Panc1 (cell line): Measurements from ENCODE around the gene NMT1. TPM values are rescaled to one million over a fixed set of nuclear protein-coding genes. Genes with fewer than 3 reads are reported as not detected.

Experiments
- ATAC-seq: fragments of 200-7000 bp; cut with Tn5 transposase; 2 replicates; pipeline ENCODE4 v1.9.1; 2020; ENCODE audit warnings: mild to moderate bottlenecking, moderate library complexity
- BruUV-seq: library from RNA; stranded (reverse); fragments of 400-500 nt; replicated peaks from 2 replicates; lab custom pipeline; 2021; lab: Mats Ljungman, UMichigan
- CTCF ChIA-PET: fragments of 300-600 bp; sonication (Branson Sonifier 250); formaldehyde crosslinking; loops from one replicate; lab custom pipeline; 2022; ENCODE audit warnings: antibody characterized with exemption; lab: Charles Lee
- POLR2A ChIA-PET: fragments of 300-600 bp; sonication (Branson Sonifier 250); formaldehyde crosslinking; loops from one replicate; lab custom pipeline; 2022; ENCODE audit warnings: antibody characterized with exemption; lab: Charles Lee
- DNase-seq: peaks from one replicate; pipeline ENCODE4 v3.0.0-alpha.2; 2010; ENCODE audit warnings: low read depth, low spot score
- H3K27ac ChIP-seq: 2 replicates; pipeline ENCODE4 v1.5.1; 2011; ENCODE audit warnings: mild to moderate bottlenecking, low read length, inconsistent platforms
- H3K27me3 ChIP-seq: fragments of 200-500 bp; sonication (Bioruptor generic); 2 replicates; pipeline ENCODE4 v1.6.0; 2014; ENCODE audit warnings: low read length, inconsistent platforms; ENCODE audit not compliant: control insufficient read depth, insufficient read depth
- H3K36me3 ChIP-seq: fragments of 200-500 bp; sonication (Bioruptor generic); 2 replicates; pipeline ENCODE4 v1.5.1; 2014; ENCODE audit warnings: inconsistent platforms, mild to moderate bottlenecking, low read length, moderate library complexity; ENCODE audit not compliant: control insufficient read depth, insufficient read depth
- H3K4me1 ChIP-seq: 2 replicates; pipeline ENCODE4 v1.5.1; 2011; ENCODE audit warnings: inconsistent platforms, mild to moderate bottlenecking, low read length, moderate library complexity; ENCODE audit not compliant: control insufficient read depth, insufficient read depth
- H3K4me3 ChIP-seq, 2 experiments: 2 replicates each; pipeline ENCODE4 v1.5.1; 2011 to 2012; ENCODE audit warnings: low read depth in 2 of 2, low read length in 2 of 2, mild to moderate bottlenecking in 2 of 2, inconsistent platforms in 1 of 2, moderate library complexity in 1 of 2
- H3K9me3 ChIP-seq: fragments of 200-500 bp; sonication (Bioruptor generic); 2 replicates; pipeline ENCODE4 v1.5.1; 2014; ENCODE audit warnings: low read depth, mild to moderate bottlenecking, inconsistent platforms, low read length, moderate library complexity; ENCODE audit not compliant: control insufficient read depth, insufficient read depth
- POLR2AphosphoS5 ChIP-seq: IDR thresholded peaks from 2 replicates; pipeline ENCODE4 v1.6.1; 2012; ENCODE audit warnings: mild to moderate bottlenecking, low read depth, low read length, moderate library complexity
- SIN3A ChIP-seq: IDR thresholded peaks from 2 replicates; pipeline ENCODE4 v1.6.1; 2012; ENCODE audit warnings: low read depth, mild to moderate bottlenecking, low read length, moderate library complexity, borderline replicate concordance; ENCODE audit not compliant: insufficient read depth
- TCF7L2 ChIP-seq: IDR thresholded peaks from 2 replicates; pipeline ENCODE4 v1.6.1; 2011; ENCODE audit warnings: mild to moderate bottlenecking, low read depth, low read length, inconsistent platforms
- in situ Hi-C: cut with HindIII; loops from 2 replicates; pipeline ENCODE4 v1.10.0; 2016; ENCODE audit warnings: low sequenced_read_pairs, low pct_unique_long_range_greater_than_20kb
- intact Hi-C: fragments of 100-400 bp; cut with micrococcal nuclease; formaldehyde crosslinking; loops from one replicate; pipeline ENCODE4 v1.10.0; 2022; ENCODE audit not compliant: unreplicated experiment
- total RNA-seq: library from RNA; stranded (reverse); gene quantifications from one replicate; pipeline ENCODE4 v1.2.1, GENCODE V29; 2021; ENCODE audit not compliant: unreplicated experiment
- TF ChIP-seq, protein P1 (sequence below): fragments of 450-650 bp; IDR thresholded peaks from 2 replicates; pipeline ENCODE4 v1.5.1; 2017; ENCODE audit warnings: mild to moderate bottlenecking
- TF ChIP-seq, protein P2 (sequence below), 2 experiments: IDR thresholded peaks; 2 replicates each; pipeline ENCODE4 v1.6.1; 2011 to 2012; ENCODE audit warnings: low read depth in 2 of 2, control low read depth in 1 of 2, low read length in 1 of 2, mild to moderate bottlenecking in 1 of 2, moderate library complexity in 1 of 2; ENCODE audit not compliant: insufficient read depth in 1 of 2

The NMT1 gene
- total RNA-seq, 1 experiment from 2014 or later = 105 TPM

GRCh38 chr17:45042346-45043120, 18.6 kb upstream of the NMT1 start:
- H3K9me3 ChIP-seq = no peaks in the 10 kb centered on the region
- CTCF ChIA-PET = interaction anchor here (0.7 kb wide), 2 partner anchors 130 to 1229 kb away, joined by 3 to 5 read pairs; no protein-coding TSS in a partner anchor
- intact Hi-C loops = no loop called here
- BruUV-seq = no TSS peak
- POLR2A ChIA-PET = interaction anchor here (0.6 kb wide), 2 partner anchors 95 to 125 kb away, joined by 3 to 11 read pairs; no protein-coding TSS in a partner anchor
- H3K27ac ChIP-seq = no peak overlapping the region
- ATAC-seq (no peak), DNase-seq (no peak)
- peaks cover 6% of the 10 kb centered on the region; the same call in 1 of the 2 replicates for H3K4me1 ChIP-seq
- no peak overlapping the region for H3K4me3 ChIP-seq
- no peaks in the 10 kb centered on the region for H3K36me3 ChIP-seq
- in situ Hi-C loops = no loop called here
- no peak for TF ChIP-seq SIN3A
- TF ChIP-seq, protein P1, sequence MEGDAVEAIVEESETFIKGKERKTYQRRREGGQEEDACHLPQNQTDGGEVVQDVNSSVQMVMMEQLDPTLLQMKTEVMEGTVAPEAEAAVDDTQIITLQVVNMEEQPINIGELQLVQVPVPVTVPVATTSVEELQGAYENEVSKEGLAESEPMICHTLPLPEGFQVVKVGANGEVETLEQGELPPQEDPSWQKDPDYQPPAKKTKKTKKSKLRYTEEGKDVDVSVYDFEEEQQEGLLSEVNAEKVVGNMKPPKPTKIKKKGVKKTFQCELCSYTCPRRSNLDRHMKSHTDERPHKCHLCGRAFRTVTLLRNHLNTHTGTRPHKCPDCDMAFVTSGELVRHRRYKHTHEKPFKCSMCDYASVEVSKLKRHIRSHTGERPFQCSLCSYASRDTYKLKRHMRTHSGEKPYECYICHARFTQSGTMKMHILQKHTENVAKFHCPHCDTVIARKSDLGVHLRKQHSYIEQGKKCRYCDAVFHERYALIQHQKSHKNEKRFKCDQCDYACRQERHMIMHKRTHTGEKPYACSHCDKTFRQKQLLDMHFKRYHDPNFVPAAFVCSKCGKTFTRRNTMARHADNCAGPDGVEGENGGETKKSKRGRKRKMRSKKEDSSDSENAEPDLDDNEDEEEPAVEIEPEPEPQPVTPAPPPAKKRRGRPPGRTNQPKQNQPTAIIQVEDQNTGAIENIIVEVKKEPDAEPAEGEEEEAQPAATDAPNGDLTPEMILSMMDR = no peak
- TF ChIP-seq, protein P2, sequence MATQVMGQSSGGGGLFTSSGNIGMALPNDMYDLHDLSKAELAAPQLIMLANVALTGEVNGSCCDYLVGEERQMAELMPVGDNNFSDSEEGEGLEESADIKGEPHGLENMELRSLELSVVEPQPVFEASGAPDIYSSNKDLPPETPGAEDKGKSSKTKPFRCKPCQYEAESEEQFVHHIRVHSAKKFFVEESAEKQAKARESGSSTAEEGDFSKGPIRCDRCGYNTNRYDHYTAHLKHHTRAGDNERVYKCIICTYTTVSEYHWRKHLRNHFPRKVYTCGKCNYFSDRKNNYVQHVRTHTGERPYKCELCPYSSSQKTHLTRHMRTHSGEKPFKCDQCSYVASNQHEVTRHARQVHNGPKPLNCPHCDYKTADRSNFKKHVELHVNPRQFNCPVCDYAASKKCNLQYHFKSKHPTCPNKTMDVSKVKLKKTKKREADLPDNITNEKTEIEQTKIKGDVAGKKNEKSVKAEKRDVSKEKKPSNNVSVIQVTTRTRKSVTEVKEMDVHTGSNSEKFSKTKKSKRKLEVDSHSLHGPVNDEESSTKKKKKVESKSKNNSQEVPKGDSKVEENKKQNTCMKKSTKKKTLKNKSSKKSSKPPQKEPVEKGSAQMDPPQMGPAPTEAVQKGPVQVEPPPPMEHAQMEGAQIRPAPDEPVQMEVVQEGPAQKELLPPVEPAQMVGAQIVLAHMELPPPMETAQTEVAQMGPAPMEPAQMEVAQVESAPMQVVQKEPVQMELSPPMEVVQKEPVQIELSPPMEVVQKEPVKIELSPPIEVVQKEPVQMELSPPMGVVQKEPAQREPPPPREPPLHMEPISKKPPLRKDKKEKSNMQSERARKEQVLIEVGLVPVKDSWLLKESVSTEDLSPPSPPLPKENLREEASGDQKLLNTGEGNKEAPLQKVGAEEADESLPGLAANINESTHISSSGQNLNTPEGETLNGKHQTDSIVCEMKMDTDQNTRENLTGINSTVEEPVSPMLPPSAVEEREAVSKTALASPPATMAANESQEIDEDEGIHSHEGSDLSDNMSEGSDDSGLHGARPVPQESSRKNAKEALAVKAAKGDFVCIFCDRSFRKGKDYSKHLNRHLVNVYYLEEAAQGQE (IDR thresholded peaks at IDR 0.05; ENCODE audit: insufficient read depth in 1 of 2, low read depth in 2 of 2, low read length in 1 of 2) = no peak
- no peak for TF ChIP-seq TCF7L2
- TF ChIP-seq POLR2AphosphoS5 = no peak
- H3K27me3 ChIP-seq = no peaks in the 10 kb centered on the region

- DNase-seq (no peak), ATAC-seq (0 out of 2 replicates have a peak, but pooled peaks have one; percentile 32)
- no peak overlapping the region for H3K4me3 ChIP-seq
- no peak for TF ChIP-seq SIN3A
- TF ChIP-seq, protein P2 (IDR thresholded peaks at IDR 0.05; ENCODE audit: insufficient read depth in 1 of 2, low read depth in 2 of 2, low read length in 1 of 2) = no peak
- H3K27ac ChIP-seq = no peak overlapping the region
- CTCF ChIA-PET = interaction anchor here (0.6 kb wide), 1 partner anchor 16 kb away, joined by 4 read pairs; no protein-coding TSS in a partner anchor
- H3K36me3 ChIP-seq = no peaks in the 10 kb centered on the region
- POLR2A ChIA-PET = no interaction called here
- H3K27me3 ChIP-seq = no peaks in the 10 kb centered on the region
- BruUV-seq = no TSS peak
- in situ Hi-C loops = no loop called here
- peaks cover 6% of the 10 kb centered on the region; the same call in 1 of the 2 replicates for H3K4me1 ChIP-seq
- intact Hi-C loops = no loop called here
- H3K9me3 ChIP-seq = no peaks in the 10 kb centered on the region
These were observed 17.1 kb upstream of the NMT1 start for GRCh38 chr17:45043813-45044540.
